ENCODE results near the gene BNIP3.

The BNIP3 gene, protein sequence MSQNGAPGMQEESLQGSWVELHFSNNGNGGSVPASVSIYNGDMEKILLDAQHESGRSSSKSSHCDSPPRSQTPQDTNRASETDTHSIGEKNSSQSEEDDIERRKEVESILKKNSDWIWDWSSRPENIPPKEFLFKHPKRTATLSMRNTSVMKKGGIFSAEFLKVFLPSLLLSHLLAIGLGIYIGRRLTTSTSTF

DNA sequence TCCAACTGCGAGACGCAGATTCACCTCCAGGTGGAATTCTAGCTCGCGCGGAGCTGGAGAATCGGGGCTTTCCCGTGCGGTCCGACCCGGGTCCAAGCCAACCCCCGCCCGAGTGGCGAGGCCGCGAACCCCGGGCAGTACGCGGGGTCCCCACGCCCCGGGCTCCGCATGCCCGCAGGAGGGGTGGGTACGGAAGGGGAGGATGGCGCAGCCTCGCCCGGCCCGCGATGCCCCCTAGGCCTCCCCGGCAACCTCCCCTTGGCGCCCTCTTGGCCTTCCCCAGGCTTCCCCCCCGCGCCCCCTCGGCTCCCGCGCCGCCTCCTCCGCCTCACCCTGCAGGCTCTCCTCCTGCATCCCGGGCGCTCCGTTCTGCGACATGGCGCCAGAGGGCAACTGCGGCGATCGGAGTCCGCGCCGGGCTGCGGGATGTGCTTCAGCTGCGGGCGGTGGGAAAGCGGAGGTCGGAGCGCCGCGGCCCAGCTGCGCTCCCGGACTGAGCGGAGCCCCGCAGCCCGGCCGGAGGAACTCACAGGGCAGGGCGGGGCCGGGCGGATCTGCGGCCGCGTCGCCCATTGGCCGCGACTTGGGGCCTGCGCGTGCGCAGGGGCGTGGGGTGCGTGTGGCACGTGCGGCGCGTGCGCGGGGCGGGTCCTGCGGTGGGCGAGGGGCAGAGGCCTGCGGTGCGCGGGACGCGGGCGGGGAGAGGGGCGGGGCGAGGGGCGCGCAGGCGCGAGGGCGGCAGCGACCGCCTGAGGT, at the start of gene BNIP3:
Gene BNIP3 (minus strand): TSS at position 495 of the 756 bp plus-strand sequence. CDS start 117 bp downstream, at position 378.
- DNase-seq = peak; percentile 60

DNA sequence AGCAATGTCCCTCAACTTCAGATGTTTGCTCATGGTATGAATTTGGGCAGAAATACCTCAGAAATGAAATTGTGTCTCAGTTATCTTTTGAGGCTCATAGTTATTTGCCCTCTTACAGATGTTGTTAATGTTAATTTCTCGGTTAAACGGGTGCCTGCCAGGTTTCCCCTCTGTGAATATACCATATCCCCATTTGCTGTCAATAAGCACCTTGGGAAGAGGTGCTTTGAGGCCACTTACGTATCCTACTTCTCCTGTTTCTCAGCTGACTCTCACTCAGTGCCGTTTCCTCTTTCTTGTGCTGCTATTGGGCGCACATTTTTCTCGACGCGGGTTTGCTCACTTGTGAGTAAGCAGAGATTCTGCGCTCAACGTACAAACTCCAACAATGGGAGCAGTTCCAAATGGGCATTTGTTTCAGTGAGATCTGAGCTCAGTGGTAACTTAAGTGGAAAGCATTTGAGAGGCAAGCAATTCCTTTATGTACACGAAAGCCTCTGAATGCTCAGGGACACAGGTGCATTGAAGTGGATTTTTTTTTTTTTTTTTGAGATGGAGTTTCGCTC, 49.3 kb upstream of the BNIP3 start:
- no peak for DNase-seq

GRCh38 chr10:132028706-132029105, 47.0 kb upstream of the BNIP3 start:
- DNase-seq = no peak

- no peak for DNase-seq
Measured at GRCh38 chr10:132027423-132027983, 45.8 kb upstream of the BNIP3 start.

DNA sequence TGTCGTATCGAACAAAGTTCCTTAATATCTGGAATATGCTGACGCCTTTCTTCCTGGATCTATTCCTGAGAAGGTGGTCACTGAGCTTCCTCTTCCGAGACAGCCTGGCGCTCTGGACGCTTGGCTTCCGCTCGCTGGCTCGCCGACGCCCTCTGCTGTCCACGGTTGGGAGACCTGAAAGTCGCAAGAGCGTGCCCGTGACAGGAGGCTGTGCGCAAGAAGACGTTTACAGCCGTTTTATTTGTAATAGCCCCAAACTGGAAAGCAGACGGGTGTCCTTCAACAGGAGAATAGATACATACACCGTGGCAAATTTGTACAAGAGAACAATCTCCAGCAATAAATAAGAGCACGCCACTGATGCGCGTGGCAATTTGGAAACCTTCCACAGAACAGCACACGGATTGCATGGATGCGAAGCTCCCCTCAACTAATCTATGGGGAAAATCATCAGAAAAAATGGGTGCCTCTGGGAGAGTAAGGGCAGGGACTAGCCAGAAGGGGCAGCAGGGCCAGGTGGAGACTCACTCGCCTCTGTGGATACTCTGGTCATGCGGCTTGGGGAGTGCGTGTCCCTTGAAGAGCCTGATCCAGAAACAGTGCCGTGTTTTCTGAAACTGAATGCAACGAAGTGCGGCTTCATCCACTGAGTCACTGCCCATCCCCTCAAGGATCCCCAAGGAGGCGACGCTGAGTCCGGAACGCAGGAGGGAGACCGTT, 41.5 kb upstream of the BNIP3 start:
- DNase-seq = peak; percentile 57

GRCh38 chr10:132022241-132022640, 40.5 kb upstream of the BNIP3 start:
- no peak for DNase-seq

DNA sequence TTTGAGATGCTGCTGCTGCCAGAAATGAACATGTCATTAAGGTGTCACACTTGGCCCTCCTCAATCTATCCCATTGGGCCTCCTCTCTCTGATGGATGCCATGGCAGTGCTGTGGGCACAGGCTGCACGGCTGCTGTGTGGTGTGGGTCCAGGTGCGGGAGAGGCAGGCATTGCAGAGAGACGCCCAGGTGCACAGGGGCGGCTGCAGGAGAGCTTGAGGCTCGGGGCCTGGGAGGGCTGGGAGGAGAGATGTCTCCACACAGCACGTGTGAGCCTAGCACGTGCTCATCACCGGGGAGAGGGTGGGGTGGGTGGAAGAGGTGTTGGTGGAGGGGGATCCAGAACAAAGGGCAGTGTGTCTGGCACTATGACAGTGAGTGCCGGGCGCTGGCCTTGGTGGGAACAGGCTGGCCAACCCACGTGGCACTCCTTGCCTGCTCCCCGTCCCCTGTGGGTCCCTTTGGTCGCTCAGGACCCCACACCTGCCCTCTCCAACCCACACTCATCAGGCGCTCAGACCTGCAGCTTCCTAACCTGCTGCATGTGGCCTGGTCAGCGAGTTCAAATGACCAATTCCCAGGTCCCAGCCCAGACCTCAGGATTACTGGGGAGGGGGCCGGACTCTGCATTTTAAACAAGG, 39.9 kb upstream of the BNIP3 start:
- DNase-seq = no peak

DNA sequence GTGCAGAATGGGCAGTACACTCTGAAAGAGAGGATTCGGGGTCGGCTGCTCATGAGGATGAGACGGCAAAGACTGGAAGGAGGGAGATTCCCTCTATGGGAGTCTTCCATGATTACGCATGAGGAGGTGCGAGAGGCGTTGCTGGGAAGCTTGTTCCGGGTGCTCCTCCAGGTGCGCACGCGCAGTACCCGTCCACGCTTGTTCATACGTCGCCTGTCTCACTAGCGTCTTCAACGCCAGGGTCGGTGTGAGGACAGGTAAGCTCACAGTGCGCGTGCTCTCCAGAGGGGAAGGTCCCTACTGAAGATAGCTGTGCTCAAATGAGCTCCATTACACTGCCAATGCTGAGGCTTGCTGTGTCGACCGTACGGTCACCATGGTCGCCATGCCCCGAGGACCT, 39.3 kb upstream of the BNIP3 start:
- no peak for DNase-seq

GRCh38 chr10:132020456-132020855, 38.7 kb upstream of the BNIP3 start:
- no peak for DNase-seq

- DNase-seq = no peak
Measured at GRCh38 chr10:132019366-132019765, 37.6 kb upstream of the BNIP3 start.

GRCh38 chr10:132018446-132018845, 36.7 kb upstream of the BNIP3 start:
- DNase-seq = no peak

DNA sequence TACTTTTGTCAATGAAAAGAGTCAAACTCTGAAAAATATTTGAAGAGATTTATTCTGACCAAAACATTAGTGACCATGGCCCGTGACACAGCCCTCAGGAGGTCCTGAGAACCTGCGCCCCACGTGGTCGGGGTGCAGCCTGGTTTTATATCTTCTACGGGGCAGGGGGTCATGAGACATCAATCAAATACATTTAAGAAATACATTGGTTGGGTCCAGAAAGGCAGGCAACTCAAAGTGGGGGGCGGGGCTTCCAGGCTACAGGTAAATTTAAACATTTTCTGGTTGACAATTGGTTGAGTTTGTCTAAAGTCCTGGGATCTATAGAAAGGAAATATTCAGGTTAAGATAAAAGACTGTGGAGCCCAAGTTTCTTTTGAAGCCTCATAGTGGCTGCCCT, 34.8 kb upstream of the BNIP3 start:
- DNase-seq = no peak

GRCh38 chr10:132011445-132011844, 29.7 kb upstream of the BNIP3 start:
- no peak for DNase-seq

DNA sequence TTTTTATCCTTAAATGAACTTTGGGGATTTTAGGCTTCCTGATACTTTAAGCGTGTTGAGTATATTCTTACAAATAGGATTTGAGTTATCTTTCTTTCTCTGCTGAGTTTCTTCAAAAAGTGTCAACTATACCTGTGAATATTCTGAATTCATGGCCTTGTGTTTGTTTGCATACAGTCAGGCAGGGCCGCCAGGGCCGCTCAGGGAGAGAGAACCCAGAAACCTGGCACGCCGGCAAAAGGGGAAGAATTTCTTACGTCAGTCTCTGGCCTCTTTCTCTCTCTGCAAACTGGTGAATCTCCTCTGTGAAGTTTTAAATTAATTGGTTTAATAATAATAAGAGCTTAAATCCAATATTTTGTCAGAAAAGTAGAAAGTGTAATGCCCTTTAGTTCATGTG, 29.3 kb upstream of the BNIP3 start:
- DNase-seq = no peak

DNA sequence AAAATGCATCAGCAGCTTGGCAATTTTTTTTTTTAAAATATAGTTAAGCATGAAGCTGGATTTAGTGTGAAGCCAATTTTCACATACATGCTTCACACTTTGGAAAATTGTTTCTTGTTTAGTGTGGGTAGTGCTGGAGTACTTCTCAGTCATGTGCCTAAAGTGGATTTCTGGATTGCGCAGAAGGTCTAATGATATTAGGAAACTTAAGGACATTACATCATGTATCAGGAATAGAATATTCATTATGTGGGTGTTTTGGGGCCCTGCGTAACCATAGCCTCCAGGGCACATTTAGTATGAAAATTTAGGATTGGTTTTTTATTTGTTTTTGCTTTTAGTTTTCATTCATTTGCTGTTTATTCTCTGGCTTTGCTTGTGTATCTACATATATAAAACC, 28.8 kb upstream of the BNIP3 start:
- DNase-seq = no peak

- no peak for DNase-seq
Measured at GRCh38 chr10:132009575-132009974, 27.9 kb upstream of the BNIP3 start.

- DNase-seq = no peak
Measured at GRCh38 chr10:132007681-132008080, 26.0 kb upstream of the BNIP3 start.

DNA sequence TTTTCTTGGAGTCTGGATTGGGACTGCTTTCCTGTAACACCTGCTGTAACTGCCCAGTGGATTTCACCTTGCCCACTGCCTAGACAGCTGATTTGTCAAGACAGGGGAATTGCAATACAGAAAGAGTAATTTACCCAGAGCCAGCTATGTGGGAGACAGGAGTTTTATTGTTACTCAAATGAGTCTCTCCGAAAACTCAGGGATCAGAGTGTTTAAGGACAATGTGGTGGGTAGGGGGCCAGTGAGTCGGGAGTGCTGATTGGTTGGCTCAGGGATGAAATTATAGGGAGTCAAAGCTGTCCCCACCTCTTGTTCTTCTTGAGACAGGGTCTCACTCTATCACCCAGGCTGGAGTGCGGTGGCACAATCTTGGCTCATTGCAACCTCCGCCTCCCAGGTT, 25.2 kb upstream of the BNIP3 start:
- DNase-seq = no peak

DNA sequence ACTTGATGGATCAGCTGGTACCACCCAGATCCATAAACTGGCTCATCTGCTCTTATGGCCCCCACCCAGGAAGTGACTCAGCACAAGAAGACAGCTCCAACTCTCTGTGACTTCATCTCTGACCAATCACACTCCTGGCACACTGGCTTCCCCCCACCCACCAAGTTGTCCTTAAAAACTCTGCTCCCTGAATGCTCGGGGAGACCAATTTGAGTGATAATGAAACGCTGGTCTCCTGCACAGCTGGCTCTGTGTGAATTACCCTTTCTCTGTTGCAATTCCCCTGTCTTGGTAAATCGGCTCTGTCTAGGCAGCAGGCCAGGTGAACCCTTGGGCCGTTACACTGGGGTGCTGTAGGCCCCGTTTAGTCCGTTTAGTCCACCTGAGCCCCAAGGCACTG, 23.4 kb upstream of the BNIP3 start:
- DNase-seq = no peak

DNA sequence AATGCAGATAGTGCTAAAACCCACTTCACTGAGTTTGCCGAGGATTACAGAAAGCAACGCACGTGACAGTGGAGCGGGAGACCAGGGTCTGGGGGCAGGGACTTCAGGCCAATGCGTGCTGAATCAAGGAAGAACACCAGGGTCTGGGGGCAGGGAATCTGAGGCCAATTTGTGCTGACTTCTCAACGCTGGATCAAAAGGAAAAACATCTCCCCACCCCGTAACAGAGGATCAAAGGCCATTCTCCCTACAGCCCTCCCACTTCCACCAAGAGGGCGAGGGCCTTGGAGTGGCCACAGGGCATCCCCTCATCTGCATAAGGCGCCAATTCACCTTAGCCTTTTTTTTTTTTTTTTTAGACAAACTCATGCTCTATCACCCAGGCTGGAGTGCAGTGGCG, 22.3 kb upstream of the BNIP3 start:
- DNase-seq = no peak

DNA sequence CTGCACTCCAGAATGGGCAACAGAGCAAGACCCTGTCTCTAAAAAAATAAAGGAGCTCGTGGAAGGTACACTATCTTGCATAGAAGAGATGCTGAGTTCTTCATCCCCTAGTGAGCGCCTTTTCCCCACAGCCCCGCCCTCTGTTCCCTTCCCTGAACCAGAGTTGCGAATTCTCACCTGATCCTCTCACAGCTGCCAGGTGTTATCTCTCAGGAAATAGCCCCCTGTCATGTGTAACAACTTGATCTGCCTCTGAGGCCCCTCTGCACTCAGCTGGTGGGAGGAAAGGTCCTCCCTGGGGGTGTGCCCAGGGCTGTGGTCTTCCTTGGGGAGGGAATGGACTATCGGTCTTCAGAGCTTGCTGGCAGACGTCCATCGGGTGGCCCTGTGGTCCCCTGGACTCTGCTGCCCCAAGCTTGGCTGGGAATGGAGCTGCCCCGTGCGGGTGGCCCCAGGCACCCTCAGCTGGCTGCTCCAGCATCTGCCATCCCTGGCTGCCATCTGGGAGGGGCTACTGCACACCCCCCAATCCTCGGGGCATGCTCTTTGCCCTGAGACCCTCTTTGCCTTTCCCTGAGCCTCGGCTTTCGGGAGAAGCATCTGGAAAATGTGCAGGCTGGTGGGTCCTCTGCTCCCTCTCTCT, 21.7 kb upstream of the BNIP3 start:
- DNase-seq = no peak

GRCh38 chr10:132002004-132002403, 20.3 kb upstream of the BNIP3 start:
- DNase-seq = no peak
